ENCODE data around the gene RANBP17.

GRCh38 chr5:171295801-171296200 lies 434.0 kb downstream of the RANBP17 start:
- no peak for TF ChIP-seq EZH2 (IDR thresholded peaks at IDR 0.05; ENCODE audit: borderline replicate concordance, low read depth, low read length, poor library complexity, severe bottlenecking)
- TF ChIP-seq, protein P1, sequence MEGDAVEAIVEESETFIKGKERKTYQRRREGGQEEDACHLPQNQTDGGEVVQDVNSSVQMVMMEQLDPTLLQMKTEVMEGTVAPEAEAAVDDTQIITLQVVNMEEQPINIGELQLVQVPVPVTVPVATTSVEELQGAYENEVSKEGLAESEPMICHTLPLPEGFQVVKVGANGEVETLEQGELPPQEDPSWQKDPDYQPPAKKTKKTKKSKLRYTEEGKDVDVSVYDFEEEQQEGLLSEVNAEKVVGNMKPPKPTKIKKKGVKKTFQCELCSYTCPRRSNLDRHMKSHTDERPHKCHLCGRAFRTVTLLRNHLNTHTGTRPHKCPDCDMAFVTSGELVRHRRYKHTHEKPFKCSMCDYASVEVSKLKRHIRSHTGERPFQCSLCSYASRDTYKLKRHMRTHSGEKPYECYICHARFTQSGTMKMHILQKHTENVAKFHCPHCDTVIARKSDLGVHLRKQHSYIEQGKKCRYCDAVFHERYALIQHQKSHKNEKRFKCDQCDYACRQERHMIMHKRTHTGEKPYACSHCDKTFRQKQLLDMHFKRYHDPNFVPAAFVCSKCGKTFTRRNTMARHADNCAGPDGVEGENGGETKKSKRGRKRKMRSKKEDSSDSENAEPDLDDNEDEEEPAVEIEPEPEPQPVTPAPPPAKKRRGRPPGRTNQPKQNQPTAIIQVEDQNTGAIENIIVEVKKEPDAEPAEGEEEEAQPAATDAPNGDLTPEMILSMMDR (conservative IDR thresholded peaks at IDR 0.05; ENCODE audit: low read depth, low read length): no peak

Data from A673 (cell line).